MCF 10A (cell line): ENCODE measurements around the gene MAGI1. TPM values are rescaled to one million over a fixed set of nuclear protein-coding genes. Genes with fewer than 3 reads are reported as not detected.

Experiments
- BruUV-seq: library from RNA; stranded (reverse); fragments of 400-500 nt; replicated peaks from 2 replicates; lab custom pipeline; 2021; lab: Mats Ljungman, UMichigan
- CTCF ChIA-PET: fragments of 300-600 bp; sonication (Branson Sonifier 250); formaldehyde crosslinking; extraction: SDS; loops from one replicate; lab custom pipeline; 2021; ENCODE audit warnings: antibody characterized with exemption, inconsistent platforms; lab: Yijun Ruan, JAX
- POLR2A ChIA-PET: fragments of 300-600, 350-650 bp; sonication (Branson Sonifier 250); formaldehyde crosslinking; extraction: SDS; loops from one replicate; lab custom pipeline; 2020; ENCODE audit warnings: antibody characterized with exemption, inconsistent platforms; lab: Yijun Ruan, JAX
- DNase-seq: peaks from one replicate; pipeline ENCODE4 v3.0.0-alpha.2; 2018; ENCODE audit not compliant: unreplicated experiment
- H3K27ac Mint-ChIP-seq: one replicate; pipeline ENCODE4 v1.8.0; 2022; ENCODE audit warnings: mild to moderate bottlenecking, low read depth, mixed read lengths; ENCODE audit not compliant: unreplicated experiment
- H3K27me3 Mint-ChIP-seq: one replicate; pipeline ENCODE4 v1.8.0; 2022; ENCODE audit warnings: mixed read lengths; ENCODE audit not compliant: insufficient read depth, unreplicated experiment
- H3K36me3 Mint-ChIP-seq: one replicate; pipeline ENCODE4 v1.8.0; 2022; ENCODE audit warnings: mild to moderate bottlenecking, moderate library complexity, mixed read lengths; ENCODE audit not compliant: insufficient read depth, unreplicated experiment
- H3K4me1 Mint-ChIP-seq: one replicate; pipeline ENCODE4 v1.8.0; 2022; ENCODE audit warnings: mixed read lengths; ENCODE audit not compliant: insufficient read depth, unreplicated experiment
- H3K4me3 Mint-ChIP-seq: one replicate; pipeline ENCODE4 v1.8.0; 2022; ENCODE audit warnings: mild to moderate bottlenecking, moderate library complexity, mixed read lengths; ENCODE audit not compliant: unreplicated experiment
- H3K9me3 Mint-ChIP-seq: one replicate; pipeline ENCODE4 v1.8.0; 2022; ENCODE audit warnings: mixed read lengths; ENCODE audit not compliant: unreplicated experiment
- CTCF ChIP-seq: fragments of 200-600 bp; IDR thresholded peaks from one replicate; pipeline ENCODE4 v1.8.0; 2022; ENCODE audit warnings: antibody characterized with exemption, mild to moderate bottlenecking; ENCODE audit not compliant: unreplicated experiment
- intact Hi-C: fragments of 100-400 bp; cut with micrococcal nuclease; formaldehyde crosslinking; loops from 2 replicates; pipeline ENCODE4 v1.14.1; 2022
- total RNA-seq: library from RNA; stranded (reverse); gene quantifications from 2 replicates; pipeline ENCODE4 v1.2.3, GENCODE V29; 2022

MAGI1 gene
- total RNA-seq, 1 experiment from 2014 or later, result 6.2 TPM

- intact Hi-C loops, result no loop called here
- CTCF ChIA-PET, result no interaction called here
- peaks cover 11% of the 10 kb centered on the region for H3K27me3 Mint-ChIP-seq
- no peak for TF ChIP-seq CTCF
- no peaks in the 10 kb centered on the region for H3K9me3 Mint-ChIP-seq
- POLR2A ChIA-PET, result no interaction called here
- no peak for DNase-seq
- no peak overlapping the region for H3K27ac Mint-ChIP-seq
- no peak overlapping the region for H3K4me3 Mint-ChIP-seq
- BruUV-seq, result no TSS peak
- no peaks in the 10 kb centered on the region for H3K36me3 Mint-ChIP-seq
- H3K4me1 Mint-ChIP-seq, result no peaks in the 10 kb centered on the region
Measured at GRCh38 chr3:65703026-65703425, 335.7 kb downstream of the MAGI1 start.

- no peak for TF ChIP-seq CTCF
- H3K4me1 Mint-ChIP-seq, result no peaks in the 10 kb centered on the region
- H3K27ac Mint-ChIP-seq, result no peak overlapping the region
- POLR2A ChIA-PET, result no interaction called here
- intact Hi-C loops, result no loop called here
- no peaks in the 10 kb centered on the region for H3K36me3 Mint-ChIP-seq
- no TSS peak for BruUV-seq
- no peak for DNase-seq
- H3K27me3 Mint-ChIP-seq, result peaks cover 11% of the 10 kb centered on the region
- H3K4me3 Mint-ChIP-seq, result no peak overlapping the region
- CTCF ChIA-PET, result interaction anchor here (1.1 to 2.3 kb wide), 3 partner anchors 29 to 263 kb away, joined by 4 to 10 read pairs (median 6); no protein-coding TSS in a partner anchor
- H3K9me3 Mint-ChIP-seq, result no peaks in the 10 kb centered on the region
Measured at GRCh38 chr3:65702202-65702601, 336.5 kb downstream of the MAGI1 start.

- H3K4me3 Mint-ChIP-seq, result no peak overlapping the region
- no peaks in the 10 kb centered on the region for H3K4me1 Mint-ChIP-seq
- peaks cover 11% of the 10 kb centered on the region for H3K27me3 Mint-ChIP-seq
- intact Hi-C loops, result no loop called here
- no peak for DNase-seq
- ChIA-PET CTCF (interaction anchor here (0.5 to 2.3 kb wide), 6 partner anchors 28 to 262 kb away, joined by 4 to 10 read pairs (median 4); no protein-coding TSS in a partner anchor), POLR2A (no interaction called here)
- no peak overlapping the region for H3K27ac Mint-ChIP-seq
- no peak for TF ChIP-seq CTCF
- BruUV-seq, result no TSS peak
- no peaks in the 10 kb centered on the region for H3K36me3 Mint-ChIP-seq
- H3K9me3 Mint-ChIP-seq, result no peaks in the 10 kb centered on the region
Measured at GRCh38 chr3:65701516-65701915, 337.2 kb downstream of the MAGI1 start.

GRCh38 chr3:65689436-65689835 is 349.3 kb downstream of the MAGI1 start:
- ChIA-PET CTCF (interaction anchor here (0.6 to 1.2 kb wide), 3 partner anchors 16 to 355 kb away, joined by 3 to 5 read pairs (median 4); no protein-coding TSS in a partner anchor), POLR2A (no interaction called here)
- BruUV-seq, result no TSS peak
- H3K9me3 Mint-ChIP-seq, result no peaks in the 10 kb centered on the region
- no peak for DNase-seq
- no peaks in the 10 kb centered on the region for H3K36me3 Mint-ChIP-seq
- H3K4me1 Mint-ChIP-seq, result no peaks in the 10 kb centered on the region
- no peak overlapping the region for H3K4me3 Mint-ChIP-seq
- no peaks in the 10 kb centered on the region for H3K27me3 Mint-ChIP-seq
- intact Hi-C loops, result no loop called here
- H3K27ac Mint-ChIP-seq, result no peak overlapping the region
- no peak for TF ChIP-seq CTCF
